ENCODE results near the gene RXYLT1.

DNA sequence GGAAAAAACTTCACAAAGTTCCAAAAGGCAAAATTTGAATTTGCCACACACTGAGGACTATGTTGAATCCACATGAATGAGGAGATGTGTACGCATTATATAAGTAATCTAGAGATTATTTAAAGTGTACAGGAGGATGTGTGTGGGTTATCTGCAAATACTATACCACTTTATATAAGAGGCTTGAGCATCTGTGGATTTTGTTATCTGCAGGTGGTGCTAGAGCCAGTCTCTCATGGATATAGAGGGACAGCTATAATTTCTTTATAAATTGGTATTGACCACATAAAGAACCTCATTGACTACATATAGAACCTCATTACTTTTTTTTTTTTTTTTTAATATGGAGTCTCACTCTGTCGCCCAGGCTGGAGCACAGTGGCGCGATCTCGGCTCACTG is 32.2 kb upstream of the RXYLT1 start:
- TF ChIP-seq, protein P1, sequence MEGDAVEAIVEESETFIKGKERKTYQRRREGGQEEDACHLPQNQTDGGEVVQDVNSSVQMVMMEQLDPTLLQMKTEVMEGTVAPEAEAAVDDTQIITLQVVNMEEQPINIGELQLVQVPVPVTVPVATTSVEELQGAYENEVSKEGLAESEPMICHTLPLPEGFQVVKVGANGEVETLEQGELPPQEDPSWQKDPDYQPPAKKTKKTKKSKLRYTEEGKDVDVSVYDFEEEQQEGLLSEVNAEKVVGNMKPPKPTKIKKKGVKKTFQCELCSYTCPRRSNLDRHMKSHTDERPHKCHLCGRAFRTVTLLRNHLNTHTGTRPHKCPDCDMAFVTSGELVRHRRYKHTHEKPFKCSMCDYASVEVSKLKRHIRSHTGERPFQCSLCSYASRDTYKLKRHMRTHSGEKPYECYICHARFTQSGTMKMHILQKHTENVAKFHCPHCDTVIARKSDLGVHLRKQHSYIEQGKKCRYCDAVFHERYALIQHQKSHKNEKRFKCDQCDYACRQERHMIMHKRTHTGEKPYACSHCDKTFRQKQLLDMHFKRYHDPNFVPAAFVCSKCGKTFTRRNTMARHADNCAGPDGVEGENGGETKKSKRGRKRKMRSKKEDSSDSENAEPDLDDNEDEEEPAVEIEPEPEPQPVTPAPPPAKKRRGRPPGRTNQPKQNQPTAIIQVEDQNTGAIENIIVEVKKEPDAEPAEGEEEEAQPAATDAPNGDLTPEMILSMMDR (conservative IDR thresholded peaks at IDR 0.05 in 1 of 2, IDR thresholded peaks at IDR 0.05 in 1 of 2; ENCODE audit: low read depth in 1 of 2, low read length in 2 of 2) = no peak
- TF ChIP-seq EZH2 (IDR thresholded peaks at IDR 0.05; ENCODE audit: low read length, missing control alignments) = no peak

All from fibroblast of lung (primary cell).